Kidney glomerular epithelial cell (primary cell): ENCODE measurements around the gene PATE4.
A peak's percentile ranks its signal among the peaks of the same experiment; 100 is the strongest.

Experiments used
- DNase-seq: peaks from one replicate; lab custom pipeline; 2025; lab: John Stamatoyannopoulos, UW

The PATE4 gene

DNA sequence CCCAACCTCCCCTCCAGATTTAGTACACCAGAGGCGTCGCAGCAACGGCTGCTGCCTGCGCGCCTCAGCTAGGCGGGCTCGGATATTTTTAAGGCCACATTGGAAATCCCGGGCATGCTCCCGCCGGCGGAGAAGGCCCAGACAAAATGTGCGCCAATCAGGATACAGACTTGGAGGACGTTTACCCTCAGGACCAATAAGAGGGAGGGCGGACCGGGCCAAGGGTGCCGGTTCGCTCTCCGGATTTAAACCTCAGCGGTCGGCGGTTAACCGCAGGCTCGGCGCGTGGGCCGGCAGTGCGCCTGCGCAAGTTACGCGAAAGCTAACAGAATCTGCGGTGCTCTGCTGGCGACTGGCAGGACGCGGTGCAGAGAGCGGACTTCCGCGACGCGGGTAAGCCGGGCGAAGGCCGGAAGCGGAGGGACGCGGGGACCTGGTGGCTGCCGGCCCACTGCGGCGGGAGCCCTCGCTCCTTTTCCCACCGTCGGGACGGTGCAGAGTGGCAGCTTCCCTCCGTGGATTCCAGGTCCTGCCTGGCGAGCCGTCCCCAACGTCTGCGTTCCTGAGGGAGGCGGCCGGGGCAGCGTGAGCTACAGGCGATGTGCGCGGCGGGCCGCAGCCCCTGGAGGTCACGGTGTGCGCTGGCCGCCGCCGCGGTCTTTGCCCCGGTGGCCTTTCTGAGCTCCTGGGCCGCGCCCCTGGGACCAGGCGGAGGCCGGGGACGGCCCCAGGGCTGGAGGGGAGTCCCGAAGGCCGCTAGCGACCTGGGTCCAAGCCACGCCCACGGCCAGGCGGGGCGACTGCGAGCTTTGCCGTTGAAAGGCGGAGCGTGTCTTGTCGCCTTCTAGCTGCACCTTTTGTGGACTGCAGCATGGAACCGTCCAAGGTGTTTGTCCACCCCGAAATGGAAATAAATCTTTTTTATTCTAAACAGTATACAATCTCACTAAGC, 54.5 kb downstream of the PATE4 start, which contains the start of gene HYLS1:
Gene HYLS1 (plus strand): TSS at position 296 of the 952 bp plus-strand sequence. CDS start 11,701 bp downstream, outside the sequence.
- peak; percentile 95 for DNase-seq
